Stimulated activated CD4-positive, alpha-beta T cell treated with anti-CD3 and anti-CD28 coated beads, Interleukin-4, amount 100 ng/mL, for 48 hours (primary cell): ENCODE results near the gene ZNRF1.

ENCODE experiments used
- DNase-seq, 2 donors: peaks; one replicate each; pipeline ENCODE4 v3.0.0-alpha.2; 2020; ENCODE audit warnings: low read depth in 2 of 2

Gene ZNRF1

DNA sequence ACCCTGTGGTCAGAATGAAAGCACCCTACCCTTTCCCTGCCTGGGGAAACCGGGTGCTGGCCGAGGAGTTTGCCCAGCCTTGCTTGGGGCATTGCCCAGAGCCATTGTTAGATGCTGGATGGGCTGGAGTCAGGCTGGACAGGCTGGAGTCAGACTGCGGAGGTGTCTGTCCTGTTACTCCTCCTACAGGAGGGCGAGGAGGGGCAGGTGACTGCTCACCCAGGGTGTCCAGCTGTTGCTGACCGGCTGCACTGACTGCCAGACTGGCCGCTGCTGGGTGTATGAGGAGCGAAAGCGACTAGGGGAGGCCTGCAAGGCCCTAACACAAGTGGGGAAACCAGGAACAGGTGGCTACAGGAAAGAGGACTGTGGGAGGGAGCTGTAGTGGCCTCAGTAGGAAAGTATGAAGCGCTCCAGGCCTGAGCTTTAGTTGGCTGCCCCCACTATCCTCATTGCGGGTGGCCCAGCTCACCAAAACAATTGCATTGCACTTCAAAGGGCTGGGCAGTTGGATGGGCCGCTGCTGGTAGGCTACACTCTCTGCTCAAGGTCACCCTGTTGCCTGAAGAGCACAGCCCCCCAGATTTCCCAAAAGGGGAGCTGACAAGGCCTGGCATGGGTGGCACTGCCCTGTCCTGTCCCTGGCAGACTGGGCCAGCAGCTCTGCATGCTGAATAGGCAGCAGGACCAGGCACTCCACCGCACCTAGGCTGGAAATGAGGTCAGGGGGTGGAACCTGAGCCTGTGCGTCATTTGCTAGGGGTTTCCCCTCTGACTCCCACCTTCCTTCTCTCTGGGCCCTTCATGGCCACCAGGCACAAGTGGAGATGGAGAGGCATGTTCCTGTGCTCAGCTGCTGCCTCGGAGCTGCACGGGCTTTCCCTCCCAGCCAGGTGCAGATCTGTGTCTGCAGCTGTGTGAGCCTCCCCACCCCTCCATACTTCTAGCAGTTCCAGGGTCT lies 99.4 kb downstream of the ZNRF1 start:
- DNase-seq: peak; percentile 58 to 72

DNA sequence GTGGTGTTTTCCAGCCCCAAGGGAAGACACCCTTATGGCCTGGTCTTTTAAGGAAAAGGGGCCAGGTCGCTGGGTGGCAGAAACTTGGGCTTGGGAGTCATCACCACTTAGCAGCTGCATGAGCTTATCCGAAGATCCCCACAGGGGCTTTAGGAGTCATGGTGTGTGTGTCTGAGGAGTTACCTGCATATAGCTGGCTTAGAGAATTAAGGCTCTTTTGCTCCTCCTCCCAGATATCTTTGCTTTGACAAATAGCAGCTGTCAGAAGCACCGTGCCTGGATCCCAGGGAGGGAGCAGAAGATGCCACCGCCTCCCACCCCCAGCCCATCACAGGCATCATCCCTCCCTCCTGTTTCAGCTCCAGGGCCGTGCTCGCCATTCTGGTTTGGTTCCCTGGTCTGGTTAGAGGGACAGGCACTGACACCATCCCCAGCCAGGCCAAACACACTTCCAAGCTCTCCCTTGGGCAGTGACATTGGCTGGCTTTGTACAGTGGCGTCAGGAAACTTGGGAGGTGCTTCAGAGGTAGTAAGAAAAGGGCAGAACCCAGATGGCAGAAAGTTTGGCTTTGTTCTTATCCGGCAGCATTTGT lies 100.3 kb downstream of the ZNRF1 start:
- DNase-seq: no peak

DNA sequence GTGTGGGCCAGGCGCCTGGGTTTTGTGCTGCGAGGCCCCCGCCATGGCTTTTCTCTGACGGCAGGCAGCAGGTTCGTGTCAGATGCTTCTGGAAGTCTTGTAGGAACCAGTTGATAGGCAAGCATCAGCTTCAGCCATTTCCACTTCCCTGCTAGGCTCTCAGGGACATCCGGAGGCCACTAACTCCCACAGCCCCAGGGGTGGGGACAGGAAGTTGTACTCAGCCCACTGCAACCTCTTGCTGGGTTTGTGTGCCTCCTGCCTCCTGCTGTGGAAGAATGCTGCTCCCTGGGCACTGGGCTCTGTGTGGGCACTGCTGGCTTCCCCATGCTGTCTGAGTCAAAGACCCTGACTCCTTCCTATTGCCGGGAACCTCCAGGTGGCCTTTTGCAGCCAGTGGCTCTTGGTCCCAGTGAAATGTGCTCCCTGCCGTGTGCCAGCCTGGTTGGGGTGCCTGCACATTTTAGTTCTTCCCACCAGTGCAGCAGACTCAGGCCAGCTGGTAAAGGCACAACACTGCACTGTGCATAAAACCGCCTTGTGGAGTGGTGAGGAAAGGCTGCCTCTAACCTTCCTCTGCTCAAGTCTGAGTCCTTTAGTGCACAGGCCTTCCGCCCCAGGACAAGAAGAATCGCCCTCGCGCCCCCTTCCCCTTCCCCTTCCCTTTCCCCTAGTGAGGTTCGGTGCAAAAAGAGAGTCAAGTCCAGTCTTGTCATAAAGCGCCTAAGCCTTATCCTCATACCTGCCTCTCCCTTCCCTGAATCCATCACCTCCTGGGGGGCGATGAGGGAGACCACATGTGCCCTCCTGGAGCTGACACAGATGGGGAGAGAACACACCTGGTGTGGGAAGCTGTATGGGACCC lies 101.1 kb downstream of the ZNRF1 start:
- DNase-seq: no peak

DNA sequence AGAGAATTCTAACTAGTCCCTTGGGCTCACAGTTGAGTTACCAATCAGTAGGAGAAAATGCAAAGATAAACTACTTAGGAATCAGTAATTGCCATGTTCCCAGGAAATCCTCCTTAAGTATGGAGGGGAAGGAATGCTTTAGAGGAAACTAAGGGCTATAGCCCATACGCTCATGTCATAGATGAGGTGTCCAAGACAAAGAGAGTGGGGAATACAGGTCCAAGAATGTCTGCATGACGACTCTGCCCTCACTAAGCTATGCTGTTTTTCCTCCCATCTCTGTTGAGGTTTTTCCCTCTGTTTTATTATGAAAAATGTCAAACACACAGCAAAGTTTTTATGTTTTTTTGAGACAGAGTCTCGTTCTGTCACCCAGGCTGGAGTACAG lies 101.8 kb downstream of the ZNRF1 start:
- no peak for DNase-seq

DNA sequence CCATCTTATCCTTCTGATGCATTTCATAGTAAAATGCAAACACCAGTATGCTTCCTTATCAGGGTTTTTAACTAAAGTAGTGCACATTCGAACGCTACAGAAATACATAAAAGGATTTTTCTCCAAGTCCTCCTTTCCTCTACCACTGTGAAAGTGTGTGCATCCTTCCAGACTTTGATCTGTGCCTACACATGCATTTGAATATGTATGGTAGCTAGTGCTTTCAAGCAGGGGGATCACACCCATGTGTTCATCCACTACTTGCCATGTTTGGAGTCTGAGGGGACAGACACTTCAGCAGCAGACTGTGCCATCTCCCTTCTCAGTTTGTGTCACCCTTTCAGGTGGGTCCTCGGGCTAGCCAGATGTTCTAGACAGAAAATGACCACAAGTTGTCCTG lies 102.8 kb downstream of the ZNRF1 start:
- DNase-seq: no peak

DNA sequence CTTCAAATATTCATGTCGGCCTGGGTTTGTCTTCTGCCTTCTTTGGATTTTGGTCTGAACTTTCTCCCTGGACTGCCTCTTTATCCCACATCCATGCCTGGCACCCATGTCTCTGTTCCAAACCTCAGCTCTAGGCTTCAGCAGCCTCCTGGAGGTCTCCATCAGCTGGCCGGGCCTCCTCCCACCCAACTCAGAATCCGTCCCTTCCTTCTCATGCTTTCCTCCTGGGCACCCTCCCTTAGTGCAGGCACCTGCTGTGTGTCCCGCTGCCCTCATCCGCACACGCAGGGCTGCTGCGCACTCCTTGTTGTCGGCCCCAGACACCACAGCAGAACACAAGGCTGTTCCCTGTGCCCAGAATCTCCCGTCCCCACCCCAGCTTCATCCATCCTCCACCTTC lies 103.8 kb downstream of the ZNRF1 start:
- DNase-seq: no peak

DNA sequence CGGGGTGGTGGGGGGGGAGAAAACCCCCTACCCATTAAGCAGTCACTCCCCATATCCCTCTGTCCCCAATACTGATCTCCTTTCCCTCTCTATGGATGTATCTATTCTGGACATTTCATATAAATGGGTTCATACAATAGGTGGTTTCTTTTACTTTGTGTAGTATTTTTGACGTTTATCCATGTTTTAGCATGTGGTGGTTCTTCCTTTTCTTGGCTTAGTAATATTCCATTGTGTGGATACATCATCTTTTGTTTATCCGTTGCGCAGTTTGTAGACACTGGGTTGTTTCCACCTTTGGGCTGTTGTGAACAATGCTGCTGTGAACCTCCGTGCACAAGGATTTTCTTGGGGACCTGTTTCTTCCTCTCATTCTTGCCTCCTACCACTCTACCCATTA lies 105.2 kb downstream of the ZNRF1 start:
- DNase-seq: no peak

DNA sequence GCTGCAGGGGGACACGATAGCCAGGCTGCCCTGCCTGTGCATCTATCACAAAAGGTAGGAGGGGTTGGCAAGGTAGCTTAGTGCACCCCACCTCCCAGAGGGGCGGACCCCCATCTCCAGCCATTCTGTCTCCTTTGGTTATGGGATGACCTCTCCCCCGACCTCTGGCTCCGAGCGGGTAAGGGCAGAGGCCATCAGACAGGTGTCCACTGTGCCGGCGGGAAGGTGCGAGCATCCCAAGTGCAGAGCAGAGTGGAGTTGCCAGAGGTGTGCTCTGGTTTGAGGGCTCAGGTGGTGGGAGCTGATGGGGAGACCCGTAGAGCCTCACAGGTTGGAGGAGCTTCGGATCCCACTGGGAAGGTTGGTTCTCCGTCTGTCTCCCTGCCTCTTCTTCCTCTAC lies 106.0 kb downstream of the ZNRF1 start:
- no peak for DNase-seq

DNA sequence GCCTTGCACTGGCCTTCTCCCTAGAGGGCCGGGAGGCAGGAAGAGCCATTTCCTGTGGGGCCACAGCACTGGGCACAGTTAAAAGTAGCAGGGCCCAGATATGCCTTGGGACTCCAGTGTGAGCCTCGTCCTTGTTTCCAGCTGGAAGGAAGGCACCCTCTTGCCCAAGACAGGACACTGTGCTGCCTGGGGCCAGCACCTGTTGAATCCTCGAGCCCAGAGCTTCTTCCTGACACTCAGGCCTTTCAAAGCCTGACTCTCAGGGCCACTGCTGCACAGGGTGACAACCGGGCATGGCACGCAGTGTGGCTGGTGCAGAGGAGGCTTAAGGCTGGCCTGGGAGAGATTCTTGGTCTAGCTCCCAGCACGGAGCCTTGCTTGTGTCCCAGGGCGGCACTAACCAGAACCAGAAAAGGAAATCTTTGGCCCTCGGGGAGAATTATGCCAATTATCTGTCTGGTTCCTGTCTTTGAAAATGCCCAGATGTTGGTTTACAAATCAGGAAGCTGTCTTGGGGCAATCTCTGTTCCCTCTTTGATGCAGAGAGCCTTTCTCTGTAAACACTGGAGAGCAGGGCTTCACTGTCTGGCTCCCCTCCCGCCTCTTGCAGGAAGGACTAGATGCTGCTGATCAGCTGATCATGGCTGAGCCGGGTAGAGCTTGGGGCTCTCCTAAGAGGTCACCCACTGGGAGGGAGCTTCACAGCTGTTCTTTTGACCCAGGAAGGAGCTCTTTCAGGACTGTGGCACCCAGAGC lies 106.7 kb downstream of the ZNRF1 start:
- DNase-seq: no peak

DNA sequence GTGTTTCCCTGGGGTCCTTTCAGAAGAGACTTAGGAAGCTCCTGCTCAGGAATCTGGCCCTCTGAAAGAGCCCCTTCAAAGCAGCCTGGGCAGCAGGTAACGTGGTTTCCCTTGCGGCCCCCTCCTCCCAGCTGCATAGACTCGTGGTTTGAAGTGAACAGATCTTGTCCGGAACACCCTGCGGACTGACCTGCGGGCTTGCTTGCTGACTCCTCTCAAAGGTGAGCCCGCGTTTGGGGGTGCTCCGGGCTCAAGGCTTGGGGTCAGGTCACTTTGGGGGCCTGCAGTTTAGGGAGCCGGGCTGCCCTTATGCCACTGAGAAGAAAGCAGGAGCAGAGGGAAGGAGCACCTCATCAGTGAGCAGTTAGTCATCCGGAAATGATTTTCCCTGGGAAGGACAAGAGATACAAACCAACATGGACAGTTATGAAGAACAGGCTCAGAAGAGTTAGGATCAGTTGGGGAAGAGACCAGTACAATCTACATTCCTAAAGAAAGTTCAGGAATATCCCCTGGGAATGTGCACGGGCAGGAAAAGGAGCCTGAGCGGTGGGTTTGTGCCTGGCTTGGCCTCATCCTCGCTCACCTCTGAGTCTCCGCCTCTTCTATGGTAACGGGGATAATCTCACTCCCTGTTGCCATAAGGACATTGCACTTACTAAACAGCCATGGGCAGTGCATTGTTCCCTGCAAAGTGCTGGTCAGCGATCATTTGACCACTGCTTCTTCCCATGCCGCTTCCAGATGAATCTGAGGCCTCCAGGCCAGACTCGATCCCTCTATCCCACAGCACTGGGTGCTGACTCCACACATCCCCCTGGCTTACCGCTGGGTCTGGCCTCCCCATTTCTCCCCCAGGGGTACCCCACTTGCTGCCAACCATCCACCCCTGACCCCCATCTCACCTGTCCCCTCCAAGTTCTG lies 107.8 kb downstream of the ZNRF1 start:
- DNase-seq: no peak

DNA sequence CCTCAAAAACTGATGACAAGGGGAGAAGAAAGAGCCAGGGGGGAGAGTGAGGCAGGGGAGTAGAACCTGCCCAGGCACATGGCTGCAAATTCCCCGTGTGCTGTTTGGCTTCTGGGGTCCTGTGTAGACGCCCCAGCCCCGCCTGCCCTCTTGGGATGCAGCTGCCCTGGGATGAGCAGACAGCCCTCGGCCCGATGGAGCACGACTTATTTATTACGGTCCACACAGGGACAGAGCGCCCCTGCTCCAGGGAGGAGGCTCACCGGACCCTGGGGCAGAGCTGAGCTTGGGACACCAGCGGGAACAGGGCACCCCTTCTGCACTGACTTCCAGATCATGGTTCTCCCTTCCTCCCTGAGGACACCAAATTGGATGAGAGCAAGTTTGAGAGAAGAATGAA lies 108.7 kb downstream of the ZNRF1 start:
- no peak for DNase-seq

DNA sequence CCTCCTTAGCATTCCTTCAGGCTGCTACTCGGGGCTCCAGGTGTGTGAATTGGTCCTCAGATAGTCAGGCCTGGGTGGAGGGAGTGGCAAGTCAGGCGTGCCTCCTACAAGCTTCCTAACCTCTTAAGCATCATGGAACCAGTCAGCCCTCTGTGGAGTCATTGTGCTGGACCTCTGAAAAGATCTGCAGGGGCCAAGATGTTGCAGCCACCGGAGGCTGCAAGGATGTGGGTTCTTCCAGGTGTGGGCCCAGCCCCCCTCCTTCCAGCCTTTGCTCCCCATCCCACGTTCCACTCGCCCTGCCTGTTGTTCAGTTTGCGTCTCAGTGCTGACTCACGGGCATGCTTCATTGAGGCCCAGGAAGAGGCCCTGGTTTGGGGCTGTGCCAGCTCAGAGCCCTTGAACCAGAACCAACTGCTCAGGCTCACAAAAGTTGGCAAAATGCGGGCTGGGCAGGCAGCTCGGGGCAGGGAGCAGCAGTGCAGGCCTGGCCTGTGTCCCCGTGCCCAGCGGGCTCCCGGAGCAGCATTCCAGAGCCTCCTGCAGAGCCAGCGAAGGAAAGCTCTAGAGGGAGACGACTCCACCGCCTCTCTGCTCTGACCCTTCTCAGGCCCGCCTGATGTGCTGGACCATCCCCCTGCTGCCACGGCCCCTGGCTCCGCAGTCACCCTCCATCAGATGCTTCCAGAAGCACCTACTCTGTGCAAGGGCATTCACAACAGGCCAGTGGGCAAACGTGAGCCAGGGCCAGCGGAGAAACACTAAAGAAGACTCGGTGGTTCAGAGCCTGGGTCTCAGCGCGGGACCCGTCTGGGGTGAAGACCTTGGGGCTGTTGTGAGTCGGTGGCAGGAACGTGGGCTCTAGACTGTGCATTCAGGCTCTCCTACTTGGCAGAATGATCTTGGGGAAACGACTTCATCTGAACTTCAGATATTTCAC lies 110.2 kb downstream of the ZNRF1 start:
- DNase-seq: peak; percentile 66 to 81

DNA sequence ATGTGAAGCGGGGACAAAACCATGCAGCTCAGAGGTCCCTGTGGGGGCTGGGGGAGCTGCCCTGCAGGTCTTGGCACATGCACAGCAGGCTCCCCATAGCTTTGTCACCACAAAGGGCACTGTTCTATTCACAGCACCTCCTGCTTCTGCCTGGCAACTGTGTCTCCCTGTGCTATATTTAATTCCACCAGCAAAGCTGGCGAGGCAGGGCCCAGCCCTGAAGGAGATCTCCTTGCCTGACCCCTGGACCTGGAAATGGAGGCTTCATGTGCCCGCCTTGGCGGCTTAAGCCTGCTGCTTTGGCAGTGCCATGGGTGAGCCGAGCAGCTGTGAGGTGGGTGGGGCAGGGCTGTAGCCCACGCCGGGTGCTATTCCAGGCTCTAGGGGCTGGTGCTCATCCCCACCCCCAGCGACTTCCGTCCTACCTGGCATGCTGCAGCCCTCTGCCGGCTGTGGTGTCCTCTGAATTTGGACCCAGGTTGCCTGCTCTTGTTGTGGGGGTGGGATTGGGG lies 111.0 kb downstream of the ZNRF1 start:
- DNase-seq: no peak

DNA sequence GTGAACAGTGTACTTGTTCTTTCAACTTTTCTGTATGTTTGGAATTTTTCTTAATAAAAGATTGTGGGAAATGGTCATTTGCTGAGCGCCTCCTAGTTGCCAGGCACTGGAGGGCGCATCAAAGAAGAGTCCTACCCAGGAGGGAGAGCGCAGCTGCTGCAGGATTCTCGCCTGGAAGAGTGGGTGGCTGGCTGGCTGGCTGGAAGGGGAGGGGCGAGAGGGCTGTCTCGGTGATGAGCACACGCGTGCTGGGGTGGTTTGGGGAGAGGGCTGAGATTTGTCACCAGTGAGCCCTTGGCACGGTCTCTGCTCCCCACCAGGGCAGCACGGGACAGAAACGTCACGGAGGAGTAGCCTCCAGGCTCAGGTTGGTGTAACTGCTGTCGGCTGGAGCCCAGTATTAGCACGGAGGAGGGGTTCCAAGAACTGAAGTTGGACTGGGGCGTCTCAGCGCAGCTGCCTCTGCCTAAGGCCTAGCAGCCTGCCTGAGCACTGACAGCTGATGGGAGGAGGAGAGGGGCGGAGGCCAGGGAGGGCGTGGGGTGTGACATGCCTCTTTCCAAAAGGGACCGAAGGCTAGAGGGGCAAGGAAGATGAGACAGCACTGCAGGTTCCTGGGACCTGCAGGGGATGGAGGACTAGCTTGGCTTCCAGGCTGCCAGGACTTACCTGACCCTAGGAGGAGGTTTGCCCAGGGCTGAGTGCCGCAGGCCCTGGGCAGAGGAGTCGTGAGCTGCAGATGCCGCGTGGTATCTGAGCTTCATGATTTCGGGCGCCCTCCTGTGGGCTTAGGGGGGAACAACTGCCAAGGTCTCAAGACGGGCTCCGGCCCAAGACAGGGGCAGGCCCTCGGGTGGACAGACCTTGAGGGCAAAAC lies 112.1 kb downstream of the ZNRF1 start:
- peak; percentile 70 to 76 for DNase-seq

DNA sequence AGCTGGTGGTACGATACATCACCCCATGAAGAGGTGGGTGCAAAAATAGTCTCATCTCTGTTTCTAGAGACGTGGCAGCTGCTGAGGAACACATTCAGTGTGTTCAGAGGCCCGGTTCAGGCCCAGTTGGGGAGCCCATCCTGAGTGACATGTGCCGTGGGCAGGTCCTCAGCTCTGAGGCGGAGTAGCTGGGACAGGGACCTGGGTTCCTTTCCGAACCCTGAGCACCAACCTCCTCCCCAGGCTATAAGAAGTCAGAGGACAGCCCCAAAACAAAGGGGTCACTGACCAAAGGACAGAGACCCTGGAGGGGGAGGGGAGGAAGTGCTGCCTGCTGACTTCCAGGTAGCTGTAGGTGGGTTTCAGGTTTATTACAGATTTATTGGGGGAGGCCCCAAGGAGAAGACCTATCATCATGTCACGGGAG lies 112.7 kb downstream of the ZNRF1 start:
- no peak for DNase-seq

DNA sequence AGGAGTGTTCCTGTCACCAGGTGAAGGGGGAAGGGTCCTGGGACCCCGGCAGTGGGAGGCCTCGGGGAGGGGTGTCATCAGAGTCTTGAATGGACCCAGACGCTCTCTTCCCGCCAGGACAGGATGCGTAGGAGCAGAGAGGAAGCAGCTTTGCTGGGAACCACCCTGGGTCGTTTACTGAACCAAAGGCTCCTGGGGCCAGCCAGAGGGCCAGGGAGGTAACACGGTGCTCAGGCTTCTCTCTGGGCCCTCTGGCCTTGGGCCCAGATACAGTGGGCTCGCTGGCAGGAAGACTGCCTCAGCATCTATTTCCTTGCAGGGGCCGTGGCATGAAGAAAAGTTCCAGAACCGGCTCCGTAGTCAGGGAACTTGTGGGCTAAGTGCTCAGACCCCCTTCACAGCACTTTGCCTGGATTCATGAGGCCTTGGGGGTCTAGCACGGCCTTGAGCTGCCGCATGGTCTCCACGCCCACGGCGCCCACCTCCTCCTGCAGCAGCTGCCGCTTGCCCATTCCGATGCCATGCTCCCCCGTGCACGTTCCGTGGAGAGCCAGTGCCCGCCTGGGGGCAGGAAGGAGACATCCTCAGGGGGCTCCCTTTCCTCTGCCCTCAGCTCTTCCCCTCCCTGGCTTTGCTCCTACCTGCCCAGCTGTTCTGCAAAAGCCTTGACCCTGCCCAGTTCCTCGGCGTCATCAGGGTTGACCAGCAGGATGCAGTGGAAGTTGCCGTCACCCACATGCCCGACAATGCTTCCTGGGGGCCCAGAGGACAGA lies 113.3 kb downstream of the ZNRF1 start:
- no peak for DNase-seq

DNA sequence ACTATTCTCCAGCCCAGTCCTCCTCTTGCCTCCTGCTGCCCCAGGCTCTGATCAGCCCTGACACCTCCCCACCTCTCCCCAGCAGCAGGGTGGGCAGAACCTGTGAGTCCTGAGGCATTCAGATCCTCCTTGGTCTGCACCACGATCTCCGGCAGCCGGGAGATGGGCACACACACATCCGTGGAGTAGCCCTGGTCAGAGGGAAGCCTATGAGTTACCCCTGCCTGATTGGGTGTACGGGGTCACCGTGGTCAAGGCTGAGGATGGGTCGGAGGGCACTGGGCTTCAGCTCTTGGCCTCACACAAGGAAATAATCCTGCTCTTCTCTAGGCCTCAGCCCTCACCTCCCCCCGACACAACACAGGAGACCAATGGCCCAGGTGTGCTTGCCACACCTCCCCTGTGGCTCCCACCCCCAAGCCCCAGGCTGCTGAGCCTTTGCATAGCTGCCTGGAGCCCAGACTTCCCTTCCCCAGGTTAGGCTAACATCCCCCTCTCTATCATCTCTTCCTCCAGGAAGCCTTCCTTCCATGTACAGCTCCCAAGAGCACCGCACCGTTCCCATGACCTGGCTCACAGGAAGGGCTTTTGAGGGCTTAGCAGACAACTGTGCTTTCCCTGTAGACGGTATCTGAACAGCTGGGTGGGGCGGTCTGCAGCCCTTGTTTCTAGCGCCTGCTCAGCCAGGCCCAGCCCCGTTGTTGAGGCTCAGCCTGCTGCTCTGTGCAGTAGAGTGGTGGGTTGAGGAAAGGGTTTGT lies 114.1 kb downstream of the ZNRF1 start:
- DNase-seq: no peak
